ENCODE results near the gene SLC39A6. TPM values are rescaled to one million over a fixed set of nuclear protein-coding genes. Genes with fewer than 3 reads are reported as not detected.

Gene SLC39A6
- total and polyA plus RNA-seq, 12 donors: 4.3 to 79.1 (median 39.2) TPM

DNA sequence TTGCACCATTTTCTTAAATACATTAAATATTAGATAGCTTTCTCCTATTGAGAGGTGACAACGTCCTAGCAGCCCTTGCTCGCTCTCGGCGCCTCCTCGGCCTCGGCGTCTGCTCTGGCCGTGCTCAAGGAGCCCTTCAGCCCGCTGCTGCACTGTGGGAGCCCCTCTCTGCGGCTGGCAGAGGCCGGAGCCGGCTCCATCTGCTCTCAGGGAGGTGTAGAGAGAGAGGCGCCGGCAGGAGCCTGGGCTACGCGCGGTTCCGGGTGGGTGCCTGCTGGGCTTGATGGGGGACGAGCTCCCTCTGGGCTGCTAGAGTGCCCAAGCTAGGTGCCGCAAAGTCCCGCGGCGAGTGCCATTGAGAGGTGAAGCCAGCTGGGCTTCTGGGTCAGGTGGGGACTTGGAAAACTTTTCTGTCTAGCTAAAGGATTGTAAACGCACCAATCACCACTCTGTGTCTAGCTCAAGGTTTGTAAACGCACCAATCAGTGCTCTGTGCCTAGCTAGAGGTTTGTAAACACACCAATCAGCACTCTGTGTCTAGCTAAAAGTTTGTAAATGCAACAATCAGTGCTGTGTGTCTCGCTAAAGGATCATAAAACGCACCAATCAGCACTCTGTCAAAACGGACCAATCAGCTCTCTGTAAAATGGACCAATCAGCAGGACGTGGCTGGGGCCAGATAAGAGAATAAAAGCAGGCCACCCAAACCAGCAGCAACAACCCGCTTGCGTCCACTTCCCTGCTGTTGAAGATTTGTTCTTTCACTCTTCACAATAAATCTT, 64.9 kb downstream of the SLC39A6 start:
- Histone ChIP-seq H3K4me1 (replicated peaks in 1 of 2) (peaks cover 11 to 43% of the 10 kb centered on the region in 2 donors), H3K9me3 (replicated peaks in 1 of 3) (peaks cover 0 to 4% (median 3%) of the 10 kb centered on the region in 3 donors), H3K4me3 (no peak overlapping the region), H3K36me3 (replicated peaks in 1 of 2) (no peaks in the 10 kb centered on the region), H3K27me3 (no peaks in the 10 kb centered on the region), H3K27ac (no peak overlapping the region)
- TF ChIP-seq POLR2A (IDR thresholded peaks at IDR 0.05): no peak
- TF ChIP-seq, protein P1, sequence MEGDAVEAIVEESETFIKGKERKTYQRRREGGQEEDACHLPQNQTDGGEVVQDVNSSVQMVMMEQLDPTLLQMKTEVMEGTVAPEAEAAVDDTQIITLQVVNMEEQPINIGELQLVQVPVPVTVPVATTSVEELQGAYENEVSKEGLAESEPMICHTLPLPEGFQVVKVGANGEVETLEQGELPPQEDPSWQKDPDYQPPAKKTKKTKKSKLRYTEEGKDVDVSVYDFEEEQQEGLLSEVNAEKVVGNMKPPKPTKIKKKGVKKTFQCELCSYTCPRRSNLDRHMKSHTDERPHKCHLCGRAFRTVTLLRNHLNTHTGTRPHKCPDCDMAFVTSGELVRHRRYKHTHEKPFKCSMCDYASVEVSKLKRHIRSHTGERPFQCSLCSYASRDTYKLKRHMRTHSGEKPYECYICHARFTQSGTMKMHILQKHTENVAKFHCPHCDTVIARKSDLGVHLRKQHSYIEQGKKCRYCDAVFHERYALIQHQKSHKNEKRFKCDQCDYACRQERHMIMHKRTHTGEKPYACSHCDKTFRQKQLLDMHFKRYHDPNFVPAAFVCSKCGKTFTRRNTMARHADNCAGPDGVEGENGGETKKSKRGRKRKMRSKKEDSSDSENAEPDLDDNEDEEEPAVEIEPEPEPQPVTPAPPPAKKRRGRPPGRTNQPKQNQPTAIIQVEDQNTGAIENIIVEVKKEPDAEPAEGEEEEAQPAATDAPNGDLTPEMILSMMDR (IDR thresholded peaks at IDR 0.05): no peak
- intact Hi-C loops (cut with DNase I): no loop called here
- DNase-seq: no peak
- WGBS, 4 donors: 91 to 97% (median 94%) methylated on average over 26 to 31 of the region's 31 CpGs

DNA sequence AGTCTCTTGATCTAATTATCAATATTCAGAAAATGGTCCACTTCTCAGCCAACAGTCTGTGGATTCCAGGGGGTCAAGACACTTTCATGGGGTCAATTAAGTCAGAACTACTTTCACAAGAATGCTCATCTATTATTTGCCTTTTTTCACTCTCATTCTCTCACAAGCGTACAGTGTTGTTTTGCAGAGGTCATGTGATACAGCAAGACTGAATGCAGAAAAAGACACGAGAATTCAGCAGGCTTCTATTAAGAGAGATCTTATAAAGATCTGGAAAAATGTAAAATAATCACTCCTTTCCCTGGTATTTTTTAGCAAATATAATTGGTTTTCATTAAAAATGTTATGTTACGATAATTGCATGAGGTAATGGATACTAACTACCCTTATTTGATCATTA, 70.5 kb downstream of the SLC39A6 start:
- Histone ChIP-seq H3K27ac (no peak overlapping the region), H3K36me3 (replicated peaks in 1 of 2) (no peaks in the 10 kb centered on the region), H3K4me1 (replicated peaks in 1 of 2) (peaks cover 0 to 32% of the 10 kb centered on the region in 2 donors), H3K27me3 (no peaks in the 10 kb centered on the region), H3K4me3 (no peak overlapping the region), H3K9me3 (replicated peaks in 1 of 3) (peaks cover 0 to 4% (median 0%) of the 10 kb centered on the region in 3 donors)
- WGBS, 4 donors: 80 to 85% (median 82%) methylated on average over 3 of the region's 3 CpGs
- DNase-seq: no peak
- intact Hi-C loops (cut with DNase I): no loop called here
- TF ChIP-seq, protein P1 (IDR thresholded peaks at IDR 0.05): no peak
- no peak for TF ChIP-seq POLR2A (IDR thresholded peaks at IDR 0.05)

Other genes with a start within 250 kb of the SLC39A6 start
- gene RPRD1A, start 61.8 kb downstream of the SLC39A6 start, total RNA-seq: 100 to 1,000 TPM in 3 of 9 donors, 10 to 100 TPM in 6; 40.7 to 128 (median 62.7) TPM
- 10 to 100 TPM; 28.9 to 62.6 (median 31.9) TPM for gene RPRD1A, start 61.8 kb downstream of the SLC39A6 start, polyA plus RNA-seq
- 10 to 100 TPM; 27.4 to 80.5 (median 65.9) TPM for gene ELP2, start 559 bp upstream of the SLC39A6 start, total RNA-seq
- gene ELP2, start 559 bp upstream of the SLC39A6 start, polyA plus RNA-seq: 100 to 1,000 TPM in 1 of 3 donors, 10 to 100 TPM in 2; 52.4 to 150 (median 97.4) TPM
- gene MOCOS, start 58.2 kb upstream of the SLC39A6 start, total RNA-seq: 10 to 100 TPM; 15.3 to 88.1 (median 22.8) TPM
- gene MOCOS, start 58.2 kb upstream of the SLC39A6 start, polyA plus RNA-seq: 10 to 100 TPM in 2 of 3 donors, 1 to 10 TPM in 1; 7.6 to 48.1 (median 10.0) TPM
- gene FHOD3, start 168.4 kb upstream of the SLC39A6 start, total RNA-seq: 10 to 100 TPM; 17.5 to 84.6 (median 45.6) TPM
- gene FHOD3, start 168.4 kb upstream of the SLC39A6 start, polyA plus RNA-seq: 10 to 100 TPM; 55.3 to 87.9 (median 68.7) TPM

Measured in adrenal gland (tissue), 12 donors.